ENCODE measurements around the gene OGFOD2. TPM values are rescaled to one million over a fixed set of nuclear protein-coding genes. Genes with fewer than 3 reads are reported as not detected.

Gene OGFOD2
- total and polyA plus RNA-seq, 9 of the 15 experiments (the other 6 are each of a cell fraction or from before 2014, with no cell fraction given), result 1.4 to 111 (median 18.5) TPM

DNA sequence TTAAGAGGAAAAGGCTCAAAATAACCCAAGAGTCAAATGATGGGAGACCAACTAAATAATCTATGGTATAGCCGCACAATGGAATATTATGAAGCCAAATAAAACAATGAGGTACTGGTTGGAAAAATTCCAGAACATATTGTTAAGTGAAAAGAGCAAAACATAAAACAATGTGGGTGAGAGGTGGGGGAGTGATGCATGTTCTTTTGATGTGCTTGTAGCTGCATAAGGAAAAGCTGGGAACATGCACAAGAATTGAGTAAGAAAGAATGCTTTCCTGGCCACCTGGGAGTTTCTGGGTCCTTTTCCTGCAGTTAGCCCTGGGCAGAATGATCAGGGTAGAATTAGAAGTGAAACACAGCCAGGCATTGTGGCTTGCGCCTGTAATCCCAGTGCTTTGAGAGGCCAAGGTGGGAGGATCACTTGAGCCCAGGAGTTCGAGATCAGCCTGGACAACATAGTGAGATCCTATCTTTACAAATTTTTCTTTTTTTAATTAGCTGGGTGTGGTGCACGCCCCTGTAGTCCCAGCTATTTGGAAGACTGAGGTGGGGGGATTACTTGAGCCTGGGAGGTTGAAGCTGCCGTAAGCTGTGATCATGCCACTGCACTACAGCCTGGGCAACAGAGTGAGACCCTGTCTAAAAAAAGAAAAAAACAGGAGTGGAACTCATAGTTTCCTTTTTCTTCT lies 16.7 kb upstream of the OGFOD2 start:
- Histone ChIP-seq H4K20me1 (replicated peaks; ENCODE audit: control insufficient read depth, insufficient read depth, low read length) (peaks cover 6% of the 10 kb centered on the region; the same call in 1 of the 2 replicates), H3K79me2 (ENCODE audit: control insufficient read depth, insufficient read depth, low read length) (peaks cover 2% of the 10 kb centered on the region; the same call in 2 of the 3 replicates), H3K4me3 (no peak overlapping the region), H3K36me3 (ENCODE audit: control insufficient read depth, insufficient read depth, low read length) (peaks cover 16% of the 10 kb centered on the region; the same call in 2 of the 3 replicates), H2AFZ (ENCODE audit: low read depth, low read length) (no peak overlapping the region), H3K27ac (ENCODE audit: extremely low read depth, low read depth, low read length) (no peak overlapping the region), H3K9me1 (ENCODE audit: control insufficient read depth, insufficient read depth, low read length) (peaks cover 4% of the 10 kb centered on the region), H3K9ac (ENCODE audit: insufficient read depth in 1 of 2, low read depth in 2 of 2, low read length in 2 of 2) (no peak overlapping the region), H3K4me2 (ENCODE audit: insufficient read depth, low read length) (no peak overlapping the region), H3K27me3 (ENCODE audit: control insufficient read depth in 2 of 2, insufficient read depth in 2 of 2, low read length in 2 of 2) (no peaks in the 10 kb centered on the region), H3K9me3 (replicated peaks; ENCODE audit: control insufficient read depth, insufficient read depth, low read depth, low read length) (no peaks in the 10 kb centered on the region), H3K4me1 (replicated peaks in 1 of 2; ENCODE audit: control insufficient read depth in 2 of 2, insufficient read depth in 2 of 2, low read length in 2 of 2) (peaks cover 13 to 23% of the 10 kb centered on the region in 2 experiments)
- POLR2A ChIA-PET, result interaction anchor here (0.7 to 1.3 kb wide), 2 partner anchors 18 to 91 kb away, joined by 3 read pairs; no protein-coding TSS in a partner anchor
- TF ChIP-seq RBM25 (IDR thresholded peaks at IDR 0.05; ENCODE audit: low read depth, low read length, severe bottlenecking) (peak; percentile 25), ZNF121 (CRISPR knock-in tag; conservative IDR thresholded peaks at IDR 0.05) (peak; percentile 90), MIER1 (IDR thresholded peaks at IDR 0.05; ENCODE audit: low read depth) (no peak)
- 78% methylated on average over 5 of the region's 5 CpGs for WGBS (ENCODE audit: insufficient coverage, low coverage, missing lambda C conversion rate)
- CTCF ChIA-PET (ENCODE audit: low intra/inter-chr PET ratio), result no interaction called here
- ATAC-seq (no peak), FAIRE-seq (no peak), DNase-seq (ENCODE audit: extremely low read depth in 1 of 4, low spot score in 3 of 4) (no peak)
- BruUV-seq (replicated peaks), result no TSS peak
- in situ Hi-C loops (cut with MboI), result loop anchor here (5.0 to 10.0 kb wide), 2 partner anchors 104 to 166 kb away; no protein-coding TSS in a partner anchor
- intact Hi-C loops (cut with micrococcal nuclease), result no loop called here

- ATAC-seq, result no peak
- Histone ChIP-seq H3K4me1 (replicated peaks in 1 of 2; ENCODE audit: control insufficient read depth in 2 of 2, insufficient read depth in 2 of 2, low read length in 2 of 2) (peaks cover 25 to 36% of the 10 kb centered on the region in 2 experiments), H2AFZ (ENCODE audit: low read depth, low read length) (no peak overlapping the region), H3K27me3 (ENCODE audit: control insufficient read depth in 2 of 2, insufficient read depth in 2 of 2, low read length in 2 of 2) (no peaks in the 10 kb centered on the region), H3K4me3 (no peak overlapping the region), H3K4me2 (ENCODE audit: insufficient read depth, low read length) (no peak overlapping the region), H3K27ac (ENCODE audit: extremely low read depth, low read depth, low read length) (no peak overlapping the region), H4K20me1 (replicated peaks; ENCODE audit: control insufficient read depth, insufficient read depth, low read length) (peaks cover 6% of the 10 kb centered on the region; the same call in 1 of the 2 replicates), H3K9ac (ENCODE audit: insufficient read depth in 1 of 2, low read depth in 2 of 2, low read length in 2 of 2) (no peak overlapping the region), H3K36me3 (ENCODE audit: control insufficient read depth, insufficient read depth, low read length) (peaks cover 16% of the 10 kb centered on the region; the same call in 2 of the 3 replicates), H3K9me1 (ENCODE audit: control insufficient read depth, insufficient read depth, low read length) (peaks cover 10% of the 10 kb centered on the region), H3K9me3 (replicated peaks; ENCODE audit: control insufficient read depth, insufficient read depth, low read depth, low read length) (no peaks in the 10 kb centered on the region), H3K79me2 (ENCODE audit: control insufficient read depth, insufficient read depth, low read length) (peaks cover 11% of the 10 kb centered on the region)
- in situ Hi-C loops (cut with MboI) (loop anchor here (5.0 to 10.0 kb wide), 2 partner anchors 105 to 167 kb away; no protein-coding TSS in a partner anchor), intact Hi-C loops (cut with micrococcal nuclease) (loop anchor here (5.0 kb wide), 1 partner anchor 273 kb away; the partner anchor contains the start of genes MPHOSPH9 and MTRFR)
- TF ChIP-seq ZNF644 (tag; IDR thresholded peaks at IDR 0.05; ENCODE audit: low read depth) (no peak), KDM1A (IDR thresholded peaks at IDR 0.05) (no peak), SMAD4 (CRISPR knock-in tag; conservative IDR thresholded peaks at IDR 0.05) (no peak), TGIF2 (CRISPR knock-in tag; IDR thresholded peaks at IDR 0.05) (no peak), HDAC8 (tag; IDR thresholded peaks at IDR 0.05) (no peak), ZSCAN29 (IDR thresholded peaks at IDR 0.05) (no peak), KAT7 (CRISPR knock-in tag; IDR thresholded peaks at IDR 0.05; ENCODE audit: borderline replicate concordance) (no peak), CHD2 (IDR thresholded peaks at IDR 0.05; ENCODE audit: low read depth, low read length) (no peak), MCM3 (IDR thresholded peaks at IDR 0.05) (no peak)
- DNase-seq (ENCODE audit: extremely low read depth in 1 of 4, low spot score in 3 of 4), result no peak
- POLR2A ChIA-PET, result no interaction called here
- WGBS (ENCODE audit: insufficient coverage, low coverage, missing lambda C conversion rate), result 94% methylated on average over 31 of the region's 35 CpGs
- no TSS peak for BruUV-seq (replicated peaks)
- CTCF ChIA-PET (ENCODE audit: low intra/inter-chr PET ratio), result no interaction called here
- FAIRE-seq, result no peak
These were observed 15.4 kb upstream of the OGFOD2 start for GRCh38 chr12:122959566-122960192.

Data from K562 (cell line).